Ascending aorta (tissue), 2 donors: ENCODE results near the gene SNX30. TPM values are rescaled to one million over a fixed set of nuclear protein-coding genes. Genes with fewer than 3 reads are reported as not detected.

ENCODE experiments used
- DNase-seq, 2 donors: peaks; one replicate each; pipeline ENCODE4 v3.0.0-alpha.2; 2019; ENCODE audit warnings: low spot score in 2 of 2
- H3K27ac ChIP-seq, 2 donors: fragments of 200-600 bp; sonication (generic); one replicate each; pipeline ENCODE4 v1.5.1; 2016 to 2017; ENCODE audit warnings: mild to moderate bottlenecking in 1 of 2
- H3K27me3 ChIP-seq: fragments of 200-600 bp; sonication (generic); one replicate; pipeline ENCODE4 v1.5.1; 2017
- H3K36me3 ChIP-seq, 2 donors: fragments of 200-600 bp; sonication (generic); one replicate each; pipeline ENCODE4 v1.5.1; 2016
- H3K4me1 ChIP-seq, 2 donors: fragments of 200-600 bp; sonication (generic); one replicate each; pipeline ENCODE4 v1.5.1; 2016 to 2017; ENCODE audit warnings: mild to moderate bottlenecking in 1 of 2
- H3K4me3 ChIP-seq, 2 donors: fragments of 200-600 bp; sonication (generic); one replicate each; pipeline ENCODE4 v1.5.1; 2016 to 2017; ENCODE audit warnings: mild to moderate bottlenecking in 1 of 2
- H3K9me3 ChIP-seq, 2 donors: fragments of 200-600 bp; sonication (generic); one replicate each; pipeline ENCODE4 v1.5.1; 2016
- CTCF ChIP-seq, 3 experiments: fragments of 200-600 bp in 2 of 3; fragments of 450-650 bp in 1 of 3; sonication (generic) in 2 of 3; IDR thresholded peaks; one replicate each; pipeline ENCODE4 v1.5.1; 2016 to 2019; ENCODE audit warnings: antibody characterized with exemption in 3 of 3, mild to moderate bottlenecking in 1 of 3, moderate library complexity in 1 of 3
- intact Hi-C: fragments of 100-400 bp; cut with DNase I; formaldehyde crosslinking; loops from one replicate; pipeline ENCODE4 v1.15.1; 2023
- total RNA-seq: library from RNA; depleted of rRNA; stranded (reverse); fragments of >200 nt; gene quantifications from one replicate; pipeline ENCODE4 v1.1.0, GENCODE V29; 2016

SNX30 gene
- 4.7 TPM for total RNA-seq

- Histone ChIP-seq H3K9me3 (no peaks in the 10 kb centered on the region), H3K4me1 (peaks cover 14 to 38% of the 10 kb centered on the region in 2 donors), H3K27me3 (no peaks in the 10 kb centered on the region), H3K4me3 (peak within 1 kb of the TSS; percentile 84 to 98), H3K36me3 (no peaks in the 10 kb centered on the region), H3K27ac (peak within 1 kb of the TSS; percentile 92 to 93)
- peak; percentile 70 to 95 for DNase-seq
- no peak for TF ChIP-seq CTCF (IDR thresholded peaks at IDR 0.05)
- intact Hi-C loops: loop anchor here (1.0 to 10.0 kb wide), 7 partner anchors 32 to 417 kb away; partner anchors contain the start of genes HSDL2, INIP, KIAA1958 and PTBP3
Observed at GRCh38 chr9:112750016-112750763, at the start of gene SNX30. SNX30 (plus strand) TSS chr9:112750760; CDS start chr9:112751002, 242 bp downstream.

- no peak overlapping the region for H3K4me3 ChIP-seq
- no peaks in the 10 kb centered on the region for H3K4me1 ChIP-seq
- no peak overlapping the region for H3K27ac ChIP-seq
- no peak for DNase-seq
- no peaks in the 10 kb centered on the region for H3K9me3 ChIP-seq
- no peaks in the 10 kb centered on the region for H3K27me3 ChIP-seq
- no peaks in the 10 kb centered on the region for H3K36me3 ChIP-seq
- intact Hi-C loops: no loop called here
- TF ChIP-seq CTCF (IDR thresholded peaks at IDR 0.05): no peak
Observed at GRCh38 chr9:112703304-112703703, 47.3 kb upstream of the SNX30 start.

GRCh38 chr9:112705768-112706427 lies 44.7 kb upstream of the SNX30 start:
- H3K27ac ChIP-seq: no peak overlapping the region
- intact Hi-C loops: no loop called here
- no peak for DNase-seq
- H3K27me3 ChIP-seq: no peaks in the 10 kb centered on the region
- no peak overlapping the region for H3K4me3 ChIP-seq
- no peaks in the 10 kb centered on the region for H3K4me1 ChIP-seq
- H3K36me3 ChIP-seq: no peaks in the 10 kb centered on the region
- peak in 1 of 3 experiments; percentile 6 for TF ChIP-seq CTCF (IDR thresholded peaks at IDR 0.05)
- no peaks in the 10 kb centered on the region for H3K9me3 ChIP-seq

- DNase-seq: no peak
- TF ChIP-seq CTCF (IDR thresholded peaks at IDR 0.05): peak in 1 of 3 experiments; percentile 20
- intact Hi-C loops: no loop called here
- H3K27me3 ChIP-seq: no peaks in the 10 kb centered on the region
- H3K36me3 ChIP-seq: peaks cover 0 to 4% of the 10 kb centered on the region in 2 donors
- no peak overlapping the region for H3K4me3 ChIP-seq
- H3K9me3 ChIP-seq: no peaks in the 10 kb centered on the region
- H3K4me1 ChIP-seq: no peaks in the 10 kb centered on the region
- no peak overlapping the region for H3K27ac ChIP-seq
Observed at GRCh38 chr9:112711050-112711689, 39.4 kb upstream of the SNX30 start.

- H3K4me1 ChIP-seq: peaks cover 0 to 8% of the 10 kb centered on the region in 2 donors
- intact Hi-C loops: no loop called here
- no peak overlapping the region for H3K4me3 ChIP-seq
- H3K27me3 ChIP-seq: no peaks in the 10 kb centered on the region
- no peak for DNase-seq
- no peaks in the 10 kb centered on the region for H3K9me3 ChIP-seq
- no peak overlapping the region for H3K27ac ChIP-seq
- TF ChIP-seq CTCF (IDR thresholded peaks at IDR 0.05): no peak
- H3K36me3 ChIP-seq: peaks cover 0 to 4% of the 10 kb centered on the region in 2 donors
Observed at GRCh38 chr9:112712678-112713077, 37.9 kb upstream of the SNX30 start.
